GM12801 (cell line): ENCODE results near the gene BMP10.

Experiments
- CTCF ChIP-seq: IDR thresholded peaks from one replicate; pipeline ENCODE4 v1.5.1; 2011; ENCODE audit warnings: control low read depth; ENCODE audit not compliant: insufficient read length; ENCODE audit errors: extremely low read depth

BMP10 gene

DNA sequence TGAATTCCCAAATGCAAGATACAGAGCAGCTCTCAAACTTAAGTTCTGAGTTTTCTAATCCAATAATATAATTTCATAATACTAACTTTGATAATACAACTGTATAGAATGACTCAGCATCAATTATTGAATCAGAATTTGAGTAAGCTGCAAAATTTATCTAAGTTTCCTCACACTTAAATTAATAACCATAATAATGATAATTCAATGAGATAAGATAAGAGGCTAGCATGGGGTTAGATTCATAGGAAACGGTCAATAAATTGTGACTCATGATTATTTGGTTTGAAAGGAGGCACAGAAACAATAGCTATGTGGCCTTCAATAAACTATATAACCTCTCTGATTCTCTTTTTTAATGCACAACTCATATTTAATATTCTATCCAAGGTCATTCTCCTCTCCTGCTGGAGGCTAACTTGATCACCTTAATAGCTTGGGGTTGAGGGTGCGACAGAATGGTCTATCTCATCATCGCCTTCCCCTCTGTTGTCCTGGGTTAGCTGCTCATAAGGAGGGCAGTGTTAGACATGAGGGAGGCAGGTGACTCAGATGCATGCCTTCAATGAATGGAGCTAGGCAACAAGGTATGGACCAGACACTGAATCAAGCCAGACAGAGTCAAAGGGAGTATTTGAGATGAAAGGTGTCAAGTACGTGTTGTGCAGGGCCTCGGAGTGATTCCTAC, 36.2 kb upstream of the BMP10 start:
- TF ChIP-seq CTCF: no peak

DNA sequence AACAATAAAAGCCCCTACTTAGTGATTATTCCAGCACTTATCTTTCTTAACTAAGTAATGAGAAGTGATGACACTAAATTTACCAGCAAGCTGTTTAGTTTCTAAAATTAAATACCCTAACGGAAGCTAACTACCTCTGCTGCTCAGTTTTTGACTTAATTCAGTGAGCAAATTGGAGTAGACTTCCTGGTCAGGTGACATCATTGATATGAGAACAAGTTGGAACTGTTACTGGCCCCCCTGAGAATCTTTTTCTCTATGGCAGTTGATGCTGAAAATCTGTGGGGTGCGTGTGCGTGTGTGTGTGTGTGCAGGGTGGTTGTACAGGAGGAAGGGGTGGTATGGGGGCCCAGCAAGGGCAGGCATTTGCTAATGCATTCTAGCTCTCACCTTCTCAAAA, 35.5 kb upstream of the BMP10 start:
- no peak for TF ChIP-seq CTCF

DNA sequence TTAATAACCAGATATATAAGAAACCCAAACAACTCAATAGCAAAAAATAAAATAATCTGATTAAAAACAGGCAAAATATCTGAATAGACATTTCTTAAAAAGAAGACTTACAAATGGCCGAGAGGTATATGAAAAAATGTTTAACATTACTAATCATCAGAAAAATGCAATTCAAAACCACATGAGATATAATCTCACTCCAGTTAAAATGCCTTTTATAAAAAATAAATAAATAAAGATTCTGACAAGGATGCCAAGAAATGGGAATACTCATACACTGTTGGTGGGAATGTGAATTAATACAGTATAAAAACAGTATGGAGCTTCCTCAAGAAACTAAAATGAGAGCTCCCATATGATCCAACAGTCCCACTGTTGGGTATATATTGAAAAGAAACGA, 33.9 kb upstream of the BMP10 start:
- no peak for TF ChIP-seq CTCF

DNA sequence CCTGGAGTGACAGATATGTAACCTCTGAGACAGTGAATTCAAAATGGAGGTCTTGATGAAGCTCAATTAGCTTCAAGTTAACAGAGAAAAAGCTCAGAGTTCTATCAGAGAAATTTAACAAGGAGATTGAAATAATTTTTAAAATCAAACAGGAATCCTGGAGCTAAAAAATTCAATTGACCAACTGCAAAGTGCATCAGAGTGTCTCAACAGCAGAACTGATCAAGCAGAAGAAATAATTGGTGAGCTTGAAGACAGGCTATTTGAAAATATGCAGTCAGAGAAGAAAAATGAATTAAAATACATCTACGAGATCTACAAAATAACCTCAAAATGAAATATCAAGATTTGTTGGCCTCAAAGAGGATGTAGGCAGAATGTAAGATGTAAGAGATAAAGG, 30.4 kb upstream of the BMP10 start:
- TF ChIP-seq CTCF: no peak

DNA sequence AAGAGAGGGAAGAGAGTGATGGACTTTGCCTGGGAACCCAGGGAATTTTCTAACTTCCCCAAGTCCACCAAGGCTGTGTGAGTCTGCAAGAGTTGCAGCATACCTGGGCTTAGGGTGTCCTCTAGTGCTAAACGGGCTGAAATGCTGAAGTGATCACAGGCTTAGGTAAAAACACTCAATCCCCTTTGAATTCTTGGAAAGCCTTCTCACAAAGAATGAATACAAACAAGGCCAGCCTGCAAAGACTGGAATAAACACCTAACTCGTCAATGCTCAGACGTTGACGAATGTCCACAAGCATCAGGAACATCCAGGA, 30.0 kb upstream of the BMP10 start:
- no peak for TF ChIP-seq CTCF

- no peak for TF ChIP-seq CTCF
These were observed 29.4 kb upstream of the BMP10 start for GRCh38 chr2:68900496-68901198.

GRCh38 chr2:68889500-68889899, 18.3 kb upstream of the BMP10 start:
- no peak for TF ChIP-seq CTCF
